Left lung (tissue), 10 donors: Measurements from ENCODE around the gene SNED1. TPM values are rescaled to one million over a fixed set of nuclear protein-coding genes. Genes with fewer than 3 reads are reported as not detected.

ENCODE experiments used
- ATAC-seq: fragments of 200-7000 bp; cut with Tn5 transposase; one replicate; pipeline ENCODE4 v1.9.1; 2020; ENCODE audit warnings: moderate library complexity
- DNase-seq, 4 donors: peaks; one replicate each; pipeline ENCODE4 v3.0.0-alpha.2; 2013 to 2020
- H3K27ac ChIP-seq, 2 donors: fragments of 200-600 bp; sonication (generic) in 1 of 2; one replicate each; pipeline versions ENCODE4 v1.5.0 to v1.8.0; 2020 to 2021
- H3K27me3 ChIP-seq, 2 donors: fragments of 200-600 bp; sonication (generic) in 1 of 2; one replicate each; pipeline versions ENCODE4 v1.5.0 to v1.8.0; 2020 to 2021
- H3K36me3 ChIP-seq, 2 donors: fragments of 200-600 bp; sonication (generic) in 1 of 2; one replicate each; pipeline versions ENCODE4 v1.5.0 to v1.8.0; 2020 to 2021
- H3K4me1 ChIP-seq, 2 donors: fragments of 200-600 bp; one replicate each; pipeline ENCODE4 v1.8.0; 2021
- H3K4me3 ChIP-seq, 2 donors: fragments of 200-600 bp; sonication (generic) in 1 of 2; one replicate each; pipeline versions ENCODE4 v1.5.0 to v1.8.0; 2020 to 2021; ENCODE audit warnings: mild to moderate bottlenecking in 1 of 2
- H3K9me3 ChIP-seq, 2 donors: fragments of 200-600 bp; sonication (generic) in 1 of 2; one replicate each; pipeline versions ENCODE4 v1.5.0 to v1.8.0; 2020 to 2021
- CTCF ChIP-seq, 2 donors: fragments of 200-600 bp; sonication (generic) in 1 of 2; IDR thresholded peaks; one replicate each; pipeline versions ENCODE4 v1.5.0 to v1.8.0; 2021; ENCODE audit warnings: antibody characterized with exemption in 2 of 2
- intact Hi-C, 2 donors: fragments of 100-400 bp; cut with DNase I; formaldehyde crosslinking; loops; one replicate each; pipeline versions ENCODE4 v1.11.2 to v1.14.2; 2022
- polyA plus RNA-seq, 6 donors: library from polyadenylated mRNA; unstranded; fragments of 120-200 nt; gene quantifications; one replicate each; pipeline ENCODE4 v1.2.1, GENCODE V29; 2013; ENCODE audit not compliant: insufficient read length in 6 of 6
- total RNA-seq, 2 donors: library from RNA; stranded (reverse); fragmentation: NEBNext Ultra II Directional; extraction: Animal tissue kit (Norgen Biotek cat#: 25700); gene quantifications; one replicate each; pipeline ENCODE4 v1.2.1, GENCODE V29; 2021
- donor health status: DM: no; HTN: yes; CAD: no.
- donor health status: DM: no; HTN: no; CAD: no.

The SNED1 gene
- total and polyA plus RNA-seq, 8 donors, result 36.4 to 81.0 (median 54.7) TPM

- peaks cover 0 to 7% of the 10 kb centered on the region in 2 donors for H3K27me3 ChIP-seq
- H3K9me3 ChIP-seq, result no peaks in the 10 kb centered on the region
- no peak overlapping the region for H3K27ac ChIP-seq
- no peak for DNase-seq
- no peak for TF ChIP-seq CTCF (IDR thresholded peaks at IDR 0.05)
- no peak overlapping the region for H3K4me3 ChIP-seq
- intact Hi-C loops, result no loop called here
- no peaks in the 10 kb centered on the region for H3K4me1 ChIP-seq
- H3K36me3 ChIP-seq, result no peaks in the 10 kb centered on the region
- no peak for ATAC-seq
These were observed 47.3 kb upstream of the SNED1 start for GRCh38 chr2:240951045-240951594.

- no peaks in the 10 kb centered on the region for H3K4me1 ChIP-seq
- no peaks in the 10 kb centered on the region for H3K9me3 ChIP-seq
- ATAC-seq (no peak), DNase-seq (peak in 1 of 4 donors; percentile 47)
- no peak overlapping the region for H3K27ac ChIP-seq
- peaks cover 0 to 13% of the 10 kb centered on the region in 2 donors for H3K27me3 ChIP-seq
- H3K4me3 ChIP-seq, result no peak overlapping the region
- no peaks in the 10 kb centered on the region for H3K36me3 ChIP-seq
- intact Hi-C loops, result no loop called here
- no peak for TF ChIP-seq CTCF (IDR thresholded peaks at IDR 0.05)
These were observed 45.7 kb upstream of the SNED1 start for GRCh38 chr2:240952496-240953246.

GRCh38 chr2:240953426-240954410, 44.7 kb upstream of the SNED1 start:
- DNase-seq, result peak in 1 of 4 donors; percentile 53
- no peak for TF ChIP-seq CTCF (IDR thresholded peaks at IDR 0.05)
- ATAC-seq, result no peak
- Histone ChIP-seq H3K4me3 (no peak overlapping the region), H3K4me1 (no peaks in the 10 kb centered on the region), H3K27me3 (peaks cover 0 to 13% of the 10 kb centered on the region in 2 donors), H3K27ac (no peak overlapping the region), H3K9me3 (no peaks in the 10 kb centered on the region), H3K36me3 (no peaks in the 10 kb centered on the region)
- intact Hi-C loops, result no loop called here

GRCh38 chr2:240954436-240955305, 43.7 kb upstream of the SNED1 start:
- no peaks in the 10 kb centered on the region for H3K9me3 ChIP-seq
- H3K27ac ChIP-seq, result no peak overlapping the region
- DNase-seq (peak in 1 of 4 donors; percentile 49), ATAC-seq (no peak)
- intact Hi-C loops, result no loop called here
- H3K4me1 ChIP-seq, result peaks cover 0 to 3% of the 10 kb centered on the region in 2 donors
- no peaks in the 10 kb centered on the region for H3K36me3 ChIP-seq
- TF ChIP-seq CTCF (IDR thresholded peaks at IDR 0.05), result no peak
- peaks cover 0 to 13% of the 10 kb centered on the region in 2 donors for H3K27me3 ChIP-seq
- no peak overlapping the region for H3K4me3 ChIP-seq
